Adipose tissue (tissue), 3 donors: ENCODE measurements around the gene CAMKK2. TPM values are rescaled to one million over a fixed set of nuclear protein-coding genes. Genes with fewer than 3 reads are reported as not detected.
A peak's percentile ranks its signal among the peaks of the same experiment; 100 is the strongest.
"Not testable (repeated sequence)": the region's sequence is repeated elsewhere in the genome, so short reads cannot be mapped to it uniquely, and the experiment has no call there.

ENCODE experiments used
- H3K27ac ChIP-seq: one replicate; pipeline ENCODE4 v1.5.1; 2013; ENCODE audit warnings: low read depth, low read length
- WGBS, 3 donors: extraction: QIAGEN DNeasy Blood & Tissue Kit; methylation state at CpG; one replicate each; pipeline ENCODE4 v1.1.7; 2013; 5-methylcytosine and 5-hydroxymethylcytosine counted together
- polyA plus RNA-seq, 3 donors: library from polyadenylated mRNA; stranded (reverse); fragments of 200-250 nt; gene quantifications; one replicate each; pipeline ENCODE4 v1.2.3, GENCODE V29; 2013
- donor health status: healthy with polysubstance abuse.
- donor health status: Bipolar disorder and iron deficiency.
- donor health status: healthy.

Gene CAMKK2
- polyA plus RNA-seq, 3 donors = 10.6 to 39.8 (median 22.0) TPM

GRCh38 chr12:121301876-121302275, 5.4 kb upstream of the CAMKK2 start:
- no peak overlapping the region for H3K27ac ChIP-seq
- 18 to 71% (median 28%) methylated on average over 4 of the region's 4 CpGs for WGBS, 3 donors

- H3K27ac ChIP-seq = no peak overlapping the region
- WGBS, 3 donors = 56 to 72% (median 68%) methylated on average over 4 of the region's 4 CpGs
Measured at GRCh38 chr12:121300083-121300819, 3.7 kb upstream of the CAMKK2 start.

- 89 to 97% (median 92%) methylated on average over 4 of the region's 4 CpGs for WGBS, 3 donors
- no peak overlapping the region for H3K27ac ChIP-seq
Measured at GRCh38 chr12:121299662-121300061, 3.2 kb upstream of the CAMKK2 start.

- not testable (repeated sequence) for H3K27ac ChIP-seq
- WGBS, 3 donors = 94 to 97% (median 95%) methylated on average over 13 of the region's 13 CpGs
Measured at GRCh38 chr12:121298411-121298810, 1.9 kb upstream of the CAMKK2 start.

GRCh38 chr12:121297435-121297991, 1.0 kb upstream of the CAMKK2 start:
- no peak overlapping the region for H3K27ac ChIP-seq
- 6 to 9% (median 9%) methylated on average over 21 of the region's 21 CpGs for WGBS, 3 donors

- 0 to 1% (median 1%) methylated on average over 51 to 55 of the region's 55 CpGs for WGBS, 3 donors
- H3K27ac ChIP-seq = peak overlapping the region; percentile 88
Measured at GRCh38 chr12:121295746-121296617, 527 bp downstream of the CAMKK2 start.

GRCh38 chr12:121295116-121295745, 1.3 kb downstream of the CAMKK2 start:
- WGBS, 3 donors = 23 to 36% (median 26%) methylated on average over 7 of the region's 7 CpGs
- H3K27ac ChIP-seq = no peak overlapping the region

GRCh38 chr12:121294151-121294889, 2.2 kb downstream of the CAMKK2 start:
- no peak overlapping the region for H3K27ac ChIP-seq
- 70 to 82% (median 82%) methylated on average over 7 to 10 of the region's 10 CpGs for WGBS, 3 donors

- no peak overlapping the region for H3K27ac ChIP-seq
- whole genome bisulfite sequencing, 3 donors = 59 to 96% (median 62%) methylated on average over 4 of the region's 4 CpGs
Measured at GRCh38 chr12:121293603-121294002, 2.9 kb downstream of the CAMKK2 start.

- H3K27ac ChIP-seq = no peak overlapping the region
Measured at GRCh38 chr12:121290410-121290809, 6.1 kb downstream of the CAMKK2 start.

GRCh38 chr12:121289962-121290361, 6.5 kb downstream of the CAMKK2 start:
- 72 to 93% (median 81%) methylated on average over 7 of the region's 7 CpGs for WGBS, 3 donors
- H3K27ac ChIP-seq = no peak overlapping the region

More at GRCh38 chr12:121290410-121290809, 6.1 kb downstream of the CAMKK2 start:
- WGBS, 3 donors = 96 to 97% (median 97%) methylated on average over 5 of the region's 5 CpGs

GRCh38 chr12:121288986-121289385, 7.5 kb downstream of the CAMKK2 start:
- WGBS, 3 donors = 17 to 64% (median 30%) methylated on average over 9 of the region's 9 CpGs
- no peak overlapping the region for H3K27ac ChIP-seq

- 30 to 67% (median 42%) methylated on average over 10 of the region's 10 CpGs for WGBS, 3 donors
- no peak overlapping the region for H3K27ac ChIP-seq
Measured at GRCh38 chr12:121288158-121288845, 8.2 kb downstream of the CAMKK2 start.

GRCh38 chr12:121287267-121287954, 9.1 kb downstream of the CAMKK2 start:
- 68 to 89% (median 68%) methylated on average over 10 of the region's 10 CpGs for WGBS, 3 donors

GRCh38 chr12:121285856-121286255, 10.7 kb downstream of the CAMKK2 start:
- WGBS, 3 donors = 95 to 100% (median 96%) methylated on average over 1 of the region's 1 CpG
- no peak overlapping the region for H3K27ac ChIP-seq

More at GRCh38 chr12:121287267-121287954, 9.1 kb downstream of the CAMKK2 start:
- H3K27ac ChIP-seq = no peak overlapping the region

- H3K27ac ChIP-seq = peak overlapping the region; percentile 41
- 63 to 78% (median 70%) methylated on average over 14 of the region's 14 CpGs for WGBS, 3 donors
Measured at GRCh38 chr12:121284551-121285390, 11.7 kb downstream of the CAMKK2 start.
